Skeletal muscle satellite cell (primary cell): ENCODE results near the gene ZFR. TPM values are rescaled to one million over a fixed set of nuclear protein-coding genes. Genes with fewer than 3 reads are reported as not detected.
A peak's percentile ranks its signal among the peaks of the same experiment; 100 is the strongest.

ENCODE experiments used
- H3K27me3 ChIP-seq: 2 replicates; pipeline ENCODE4 v1.7.0; 2013; ENCODE audit warnings: low read length; ENCODE audit not compliant: control insufficient read depth, insufficient read depth
- H3K36me3 ChIP-seq: 2 replicates; pipeline ENCODE4 v1.7.0; 2013; ENCODE audit warnings: mild to moderate bottlenecking, control low read depth, low read length; ENCODE audit not compliant: insufficient read depth
- H3K4me1 ChIP-seq: 2 replicates; pipeline ENCODE4 v1.7.0; 2013; ENCODE audit warnings: low read length; ENCODE audit not compliant: control insufficient read depth, insufficient read depth
- H3K4me2 ChIP-seq: 2 replicates; pipeline ENCODE4 v1.7.0; 2013; ENCODE audit warnings: mild to moderate bottlenecking, low read length
- H3K4me3 ChIP-seq: 2 replicates; pipeline ENCODE4 v1.7.0; 2013; ENCODE audit warnings: low read length
- H3K9ac ChIP-seq: 2 replicates; pipeline ENCODE4 v1.7.0; 2013; ENCODE audit warnings: mild to moderate bottlenecking, low read depth, low read length, moderate library complexity
- H3K9me3 ChIP-seq: replicated peaks from 2 replicates; pipeline ENCODE4 v1.7.0; 2013; ENCODE audit warnings: mild to moderate bottlenecking, control low read depth, low read length
- total RNA-seq: library from RNA; depleted of rRNA; stranded (reverse); fragments of >200 nt; gene quantifications from 2 replicates; pipeline ENCODE4 v1.2.3, GENCODE V29; 2012; rRNA removed

The ZFR gene
- 58.8 and 65.4 TPM in 2 replicates for total RNA-seq

GRCh38 chr5:32444431-32445286 is at the start of gene ZFR:
ZFR (minus strand) TSS chr5:32444740; CDS start chr5:32444658, 82 bp downstream.
- peak within 1 kb of the TSS; percentile 93 for H3K4me3 ChIP-seq
- no peaks in the 10 kb centered on the region for H3K9me3 ChIP-seq
- H3K9ac ChIP-seq, result peak within 1 kb of the TSS; percentile 96
- H3K4me1 ChIP-seq, result peaks cover 17% of the 10 kb centered on the region
- peak within 1 kb of the TSS; percentile 95 for H3K4me2 ChIP-seq
- peaks cover 3% of the 10 kb centered on the region for H3K36me3 ChIP-seq
- H3K27me3 ChIP-seq, result no peaks in the 10 kb centered on the region

DNA sequence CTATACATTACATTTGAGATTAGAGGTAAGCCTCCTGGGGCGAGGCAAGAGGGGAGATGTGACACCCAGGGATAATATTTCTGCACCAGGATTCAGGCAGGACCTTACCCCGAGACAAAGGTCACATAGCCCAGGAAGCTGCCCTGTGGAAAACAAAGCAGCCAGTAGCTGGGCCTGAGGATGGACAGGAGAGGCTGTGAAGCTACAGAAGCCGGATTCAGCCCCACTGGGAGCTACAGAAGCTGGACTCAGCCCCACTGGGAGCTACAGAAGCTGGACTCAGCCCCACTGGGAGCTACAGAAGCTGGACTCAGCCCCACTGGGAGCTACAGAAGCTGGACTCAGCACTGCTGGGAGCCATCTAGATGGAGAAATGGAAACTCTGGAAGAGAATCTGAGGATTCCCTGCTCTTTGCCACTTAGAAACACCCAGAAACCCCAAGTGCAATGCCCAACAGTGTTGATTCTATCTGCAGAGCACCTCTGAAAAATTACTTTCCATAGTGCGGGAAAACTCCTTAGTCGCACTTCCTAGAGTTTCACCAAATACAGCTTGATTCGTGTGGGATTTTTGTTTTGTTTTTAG is 46.5 kb upstream of the ZFR start:
- H3K36me3 ChIP-seq, result no peaks in the 10 kb centered on the region
- H3K4me2 ChIP-seq, result no peak overlapping the region
- peaks cover 5% of the 10 kb centered on the region for H3K4me1 ChIP-seq
- no peak overlapping the region for H3K4me3 ChIP-seq
- no peaks in the 10 kb centered on the region for H3K27me3 ChIP-seq
- no peaks in the 10 kb centered on the region for H3K9me3 ChIP-seq
- no peak overlapping the region for H3K9ac ChIP-seq

DNA sequence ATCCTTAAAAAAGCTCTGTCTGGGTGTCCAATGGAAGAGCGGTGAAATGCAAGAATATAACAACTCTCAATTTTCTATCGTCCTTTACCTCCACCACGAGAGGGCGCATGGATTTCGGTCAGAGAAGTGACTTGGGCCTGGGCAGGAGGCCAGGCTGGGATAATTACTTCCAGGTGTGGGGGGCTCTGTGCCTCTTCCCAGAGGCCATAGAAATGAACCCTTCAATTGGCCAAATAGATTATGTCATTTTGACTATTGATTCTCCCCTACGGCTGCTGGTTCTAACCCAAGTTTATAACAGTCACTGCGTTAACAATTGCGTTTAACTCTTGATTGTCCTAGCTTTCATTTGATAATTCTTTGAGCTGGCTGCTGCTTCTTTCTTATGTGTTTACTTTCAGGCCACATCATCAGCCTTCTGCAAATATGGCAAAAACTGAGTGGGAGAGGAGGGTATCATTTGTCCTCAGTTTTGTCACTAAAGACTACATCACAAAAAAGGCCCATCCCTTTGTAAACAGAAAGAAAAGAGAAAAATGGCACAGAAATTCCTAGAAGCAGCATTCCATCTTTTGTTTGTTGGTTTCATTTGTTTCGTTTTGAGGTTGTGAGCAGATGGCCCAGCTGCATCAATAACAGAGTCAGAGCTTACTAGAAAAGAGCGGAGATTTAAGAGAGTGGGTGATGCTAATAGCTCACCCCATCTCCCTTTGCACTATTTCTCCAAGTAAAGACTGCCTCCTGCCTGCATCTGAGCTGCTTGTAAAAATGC is 45.4 kb upstream of the ZFR start:
- Histone ChIP-seq H3K27me3 (no peaks in the 10 kb centered on the region), H3K9me3 (no peaks in the 10 kb centered on the region), H3K4me3 (no peak overlapping the region), H3K36me3 (no peaks in the 10 kb centered on the region), H3K4me1 (peaks cover 5% of the 10 kb centered on the region), H3K9ac (no peak overlapping the region), H3K4me2 (peak overlapping the region; percentile 46)

GRCh38 chr5:32487424-32487823 is 42.9 kb upstream of the ZFR start:
- H3K4me2 ChIP-seq, result no peak overlapping the region
- no peaks in the 10 kb centered on the region for H3K27me3 ChIP-seq
- no peak overlapping the region for H3K9ac ChIP-seq
- peaks cover 5% of the 10 kb centered on the region for H3K4me1 ChIP-seq
- no peaks in the 10 kb centered on the region for H3K36me3 ChIP-seq
- no peaks in the 10 kb centered on the region for H3K9me3 ChIP-seq
- no peak overlapping the region for H3K4me3 ChIP-seq

DNA sequence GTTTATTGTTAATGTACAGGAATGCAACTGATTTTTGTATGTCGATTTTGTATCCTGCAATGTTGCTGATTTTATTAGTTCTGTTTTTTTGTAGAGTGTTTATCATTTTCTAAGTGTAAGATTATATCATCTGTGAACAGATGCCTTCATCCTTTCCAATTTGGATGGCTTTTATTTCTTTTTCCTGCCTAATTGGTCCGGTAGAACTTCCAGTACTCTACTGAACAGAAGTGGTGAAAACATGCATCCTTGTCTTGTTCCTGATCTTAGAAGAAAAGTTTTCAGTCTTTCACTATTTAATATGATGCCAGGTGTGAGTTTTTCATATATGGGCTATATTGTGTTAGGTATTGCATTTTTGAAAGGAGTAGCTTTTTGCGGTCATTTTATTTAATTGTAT is 42.5 kb upstream of the ZFR start:
- Histone ChIP-seq H3K36me3 (no peaks in the 10 kb centered on the region), H3K4me2 (no peak overlapping the region), H3K9me3 (no peaks in the 10 kb centered on the region), H3K4me3 (no peak overlapping the region), H3K9ac (no peak overlapping the region), H3K27me3 (no peaks in the 10 kb centered on the region), H3K4me1 (peaks cover 5% of the 10 kb centered on the region)

DNA sequence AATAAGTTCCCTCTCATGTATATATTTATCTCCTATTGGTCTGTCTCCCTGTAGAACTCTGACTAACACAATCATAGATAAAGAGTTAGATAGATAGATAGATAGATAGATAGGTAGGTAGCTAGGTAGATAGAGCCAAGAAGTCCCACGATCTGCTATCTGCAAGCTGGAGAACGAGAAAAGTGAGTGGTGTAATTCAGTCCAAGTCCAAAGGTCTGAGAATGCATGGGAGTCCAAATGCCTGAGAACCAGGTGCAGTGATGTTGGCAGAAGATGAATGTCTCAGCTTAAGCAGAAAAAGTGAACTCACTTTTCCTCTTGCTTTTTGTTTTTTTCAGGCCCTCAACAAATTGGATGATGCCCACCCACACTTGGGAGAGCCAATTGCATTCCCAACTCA is 37.7 kb upstream of the ZFR start:
- Histone ChIP-seq H3K36me3 (no peaks in the 10 kb centered on the region), H3K9ac (no peak overlapping the region), H3K4me3 (no peak overlapping the region), H3K27me3 (peaks cover 6% of the 10 kb centered on the region), H3K4me1 (no peaks in the 10 kb centered on the region), H3K4me2 (no peak overlapping the region), H3K9me3 (no peaks in the 10 kb centered on the region)

GRCh38 chr5:32479096-32479495 is 34.6 kb upstream of the ZFR start:
- H3K9me3 ChIP-seq, result no peaks in the 10 kb centered on the region
- peaks cover 6% of the 10 kb centered on the region for H3K27me3 ChIP-seq
- H3K4me1 ChIP-seq, result no peaks in the 10 kb centered on the region
- H3K4me2 ChIP-seq, result no peak overlapping the region
- H3K4me3 ChIP-seq, result no peak overlapping the region
- no peaks in the 10 kb centered on the region for H3K36me3 ChIP-seq
- H3K9ac ChIP-seq, result no peak overlapping the region

DNA sequence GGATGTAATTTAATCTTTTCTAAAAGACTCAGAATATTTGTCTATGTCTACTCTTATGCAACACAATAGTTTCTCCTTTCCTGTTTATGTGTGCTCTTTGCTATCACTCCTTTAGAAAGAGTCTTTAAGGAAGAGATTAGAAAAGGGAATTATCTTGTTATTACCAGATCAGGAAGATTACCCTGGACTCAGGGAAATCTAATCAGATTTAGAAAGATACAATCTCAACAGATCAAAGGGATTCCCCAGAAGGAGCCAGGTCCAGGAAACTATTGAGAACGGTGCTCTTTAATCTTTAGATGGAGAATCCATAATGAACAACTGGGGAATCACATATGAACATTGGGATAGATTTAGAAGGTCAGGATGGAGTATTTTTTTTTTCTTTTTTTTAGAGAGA is 32.4 kb upstream of the ZFR start:
- H3K4me3 ChIP-seq, result no peak overlapping the region
- H3K4me1 ChIP-seq, result no peaks in the 10 kb centered on the region
- no peaks in the 10 kb centered on the region for H3K36me3 ChIP-seq
- no peaks in the 10 kb centered on the region for H3K9me3 ChIP-seq
- no peak overlapping the region for H3K9ac ChIP-seq
- H3K27me3 ChIP-seq, result peaks cover 6% of the 10 kb centered on the region
- no peak overlapping the region for H3K4me2 ChIP-seq

- H3K4me1 ChIP-seq, result no peaks in the 10 kb centered on the region
- H3K9me3 ChIP-seq, result no peaks in the 10 kb centered on the region
- H3K9ac ChIP-seq, result no peak overlapping the region
- H3K27me3 ChIP-seq, result peaks cover 6% of the 10 kb centered on the region
- H3K36me3 ChIP-seq, result no peaks in the 10 kb centered on the region
- no peak overlapping the region for H3K4me2 ChIP-seq
- H3K4me3 ChIP-seq, result no peak overlapping the region
Observed at GRCh38 chr5:32475334-32476097, 31.0 kb upstream of the ZFR start.

DNA sequence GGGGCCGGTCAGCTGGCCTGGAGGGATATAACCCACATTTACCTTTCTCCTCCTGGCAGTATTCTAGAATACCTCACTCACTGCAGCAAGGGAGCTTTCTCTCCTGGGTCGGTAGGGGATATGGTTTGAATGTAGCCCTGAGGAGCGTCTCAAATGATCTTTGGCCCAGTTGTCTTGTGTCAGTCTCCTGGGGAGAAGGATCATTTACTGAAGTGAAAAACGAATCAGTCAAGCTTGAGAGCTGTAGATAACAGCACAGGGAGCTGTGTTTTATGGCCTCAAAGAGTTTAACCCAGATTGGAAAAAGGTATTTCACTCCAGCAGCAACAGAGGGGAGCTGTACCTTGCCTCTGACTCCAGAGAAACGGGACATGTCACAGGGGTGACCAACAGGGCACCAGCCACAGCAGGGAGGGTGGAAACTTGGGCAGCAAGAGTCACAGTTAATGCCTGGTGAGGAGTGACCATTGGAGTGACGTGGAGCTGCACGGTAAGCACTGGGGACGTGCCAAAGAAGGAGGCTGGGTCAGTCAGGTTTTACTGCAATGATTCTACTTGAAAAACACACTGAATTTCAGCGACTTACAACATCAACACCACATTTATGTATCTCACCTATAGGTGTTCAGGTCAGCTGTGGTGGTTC is 29.8 kb upstream of the ZFR start:
- Histone ChIP-seq H3K9me3 (no peaks in the 10 kb centered on the region), H3K4me1 (no peaks in the 10 kb centered on the region), H3K4me3 (no peak overlapping the region), H3K9ac (no peak overlapping the region), H3K27me3 (peaks cover 8% of the 10 kb centered on the region), H3K4me2 (no peak overlapping the region), H3K36me3 (no peaks in the 10 kb centered on the region)
